HG03558 (cell line): ENCODE results near the gene TP53INP2.
"Not testable (repeated sequence)": the region's sequence is repeated elsewhere in the genome, so short reads cannot be mapped to it uniquely, and the experiment has no call there.

Source experiments
- ATAC-seq: cut with Tn5 transposase; IDR thresholded peaks from one replicate; pipeline ENCODE4 v1.9.1; 2021; ENCODE audit warnings: moderate number of reproducible peaks; ENCODE audit not compliant: unreplicated experiment; ENCODE audit errors: extremely low read depth

Gene TP53INP2

DNA sequence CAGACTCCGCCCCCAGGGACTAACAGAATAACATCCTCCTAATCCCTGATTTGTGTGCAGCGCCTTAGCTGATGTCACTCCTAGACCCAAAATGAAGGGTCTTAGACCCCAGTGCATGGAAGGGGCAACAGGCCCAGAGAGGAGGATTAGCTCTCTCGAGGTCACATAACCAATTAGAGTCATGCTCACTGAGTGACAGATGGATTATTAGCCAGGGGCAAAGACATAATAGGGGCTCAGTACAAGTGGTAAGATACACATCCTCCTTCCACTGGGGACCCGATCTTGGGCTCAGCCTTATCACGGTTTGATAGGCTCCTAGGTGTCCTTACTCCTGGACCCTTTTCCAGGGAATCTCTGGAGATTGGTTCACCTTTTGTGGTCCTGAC, 858 bp downstream of the TP53INP2 start:
- no peak for ATAC-seq

DNA sequence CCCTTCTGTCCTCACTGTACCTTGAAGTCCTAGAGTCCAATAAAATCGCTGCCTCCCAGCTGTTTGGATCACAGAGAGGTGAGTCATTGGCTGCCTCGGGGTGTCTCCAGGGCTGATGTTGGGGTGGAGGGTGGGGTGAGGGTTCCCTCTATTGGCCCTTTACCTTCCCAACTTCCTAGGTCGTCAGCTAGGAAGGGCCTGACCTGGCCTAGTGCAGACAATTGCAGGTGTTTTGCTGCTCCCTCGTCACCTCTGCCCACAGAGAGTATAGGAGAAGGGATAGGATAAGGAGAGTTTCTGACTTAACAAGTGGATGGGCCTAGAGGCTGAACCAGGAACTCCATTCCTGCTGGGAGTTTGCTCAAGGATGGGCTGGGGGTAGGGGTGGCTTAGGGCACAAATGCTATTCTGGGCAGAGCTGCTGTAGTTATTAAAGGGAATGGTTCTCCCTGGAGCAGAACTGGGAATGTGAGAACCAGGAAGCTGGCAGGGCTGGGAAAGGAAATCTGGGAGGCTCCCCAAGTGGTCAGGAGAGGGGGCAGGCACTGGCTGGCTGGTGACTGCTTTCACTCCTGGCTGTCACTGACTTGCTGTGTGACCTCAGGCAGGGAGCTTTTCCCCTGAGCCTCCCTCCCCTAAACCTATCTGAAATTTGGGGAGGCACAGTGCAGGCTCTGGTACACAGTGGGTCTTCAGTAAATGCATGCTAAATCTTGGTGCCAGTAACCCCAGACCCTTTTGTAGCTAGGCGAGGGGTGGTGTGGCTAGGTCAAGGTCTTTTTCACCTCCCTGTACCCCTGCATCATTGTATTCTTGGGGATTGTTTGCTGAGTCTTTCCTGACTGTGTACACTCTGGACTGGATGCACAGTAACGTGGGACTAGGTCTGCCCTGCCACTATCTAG, 1.5 kb downstream of the TP53INP2 start:
- ATAC-seq = no peak

DNA sequence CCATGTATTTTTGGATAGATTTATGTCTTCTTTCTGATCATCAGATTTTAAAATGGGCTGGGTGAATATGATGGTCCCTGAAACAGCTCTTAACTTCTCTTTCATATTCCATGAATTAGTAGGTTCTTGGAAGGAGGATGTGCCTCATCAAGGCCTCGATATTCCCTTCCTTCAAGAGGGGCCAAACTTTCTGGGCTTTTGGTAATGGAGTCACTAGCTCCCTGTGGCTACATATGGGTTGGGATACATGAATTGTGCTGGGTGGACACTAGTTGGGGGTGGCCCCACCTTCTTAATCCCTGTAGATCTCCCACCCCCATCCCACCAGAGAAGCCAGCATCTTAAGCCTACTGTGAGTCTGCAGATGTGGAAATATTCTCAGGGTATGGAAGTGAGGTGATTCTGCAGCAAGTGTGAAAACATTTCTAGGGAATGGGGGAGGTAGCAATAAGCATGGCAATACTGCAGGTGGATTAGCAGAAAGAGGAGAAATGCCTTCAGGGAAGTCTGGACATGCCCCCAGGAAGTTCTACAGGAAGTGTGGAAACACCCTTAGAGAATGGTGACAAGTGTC, 2.2 kb downstream of the TP53INP2 start:
- no peak for ATAC-seq

DNA sequence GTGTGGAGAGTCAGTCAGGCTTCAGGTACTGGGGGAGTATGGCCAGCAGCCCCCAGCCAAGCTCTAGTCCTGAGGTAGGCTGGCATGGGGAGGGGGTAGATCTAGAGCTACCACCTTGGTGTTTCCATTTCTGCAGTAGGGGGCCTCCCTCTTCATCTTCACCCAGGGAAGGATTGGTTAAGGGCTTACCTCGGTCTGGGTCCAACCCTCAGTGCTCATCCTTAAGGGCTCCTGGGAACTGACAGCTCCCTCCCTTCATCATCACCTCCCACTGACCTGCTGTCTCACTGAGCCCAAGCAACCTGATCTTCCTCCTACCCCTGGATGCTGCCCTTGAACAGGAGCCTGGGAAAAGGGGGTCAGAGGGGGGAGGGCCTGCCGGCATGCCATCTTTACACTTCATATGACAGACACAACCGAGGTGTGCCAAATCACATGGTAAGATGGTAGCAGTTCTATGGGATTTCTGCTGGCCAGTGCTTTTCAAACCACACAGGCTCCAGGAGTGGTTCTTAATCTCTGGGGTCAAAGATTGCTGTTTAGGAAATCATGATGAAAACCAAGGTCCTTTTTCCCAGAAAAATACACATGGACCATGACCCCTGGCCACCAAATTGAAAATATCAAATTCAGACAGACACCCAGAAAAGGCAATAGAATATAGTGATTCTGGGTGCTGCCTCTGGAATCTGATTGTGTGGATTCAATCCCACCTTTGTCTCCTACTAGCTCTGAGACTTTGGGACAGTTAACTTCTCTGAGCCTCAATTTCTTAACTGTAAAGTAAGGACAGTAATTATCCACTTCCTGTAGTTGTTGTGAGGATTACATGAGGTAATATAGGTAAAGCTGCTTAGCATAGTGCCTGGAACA, 3.0 kb downstream of the TP53INP2 start:
- ATAC-seq = no peak

GRCh38 chr20:34708621-34709043, 4.5 kb downstream of the TP53INP2 start:
- no peak for ATAC-seq

GRCh38 chr20:34709044-34709830, 5.1 kb downstream of the TP53INP2 start:
- ATAC-seq = peak; percentile 33

GRCh38 chr20:34709831-34710567, 5.9 kb downstream of the TP53INP2 start:
- no peak for ATAC-seq

DNA sequence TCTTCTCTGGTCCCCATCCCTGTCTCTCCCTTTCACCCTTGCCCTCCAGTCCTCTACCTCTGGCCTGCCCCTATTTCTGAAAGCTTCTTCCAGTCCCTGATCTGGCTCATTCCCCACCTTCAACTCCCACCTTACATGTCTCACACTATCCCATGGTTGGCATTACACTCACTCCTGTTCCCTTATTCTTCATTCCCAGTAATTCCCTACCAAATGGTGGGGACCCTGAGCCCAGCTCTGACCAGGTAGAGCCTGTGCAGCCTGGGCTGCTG, 6.4 kb downstream of the TP53INP2 start:
- no peak for ATAC-seq

DNA sequence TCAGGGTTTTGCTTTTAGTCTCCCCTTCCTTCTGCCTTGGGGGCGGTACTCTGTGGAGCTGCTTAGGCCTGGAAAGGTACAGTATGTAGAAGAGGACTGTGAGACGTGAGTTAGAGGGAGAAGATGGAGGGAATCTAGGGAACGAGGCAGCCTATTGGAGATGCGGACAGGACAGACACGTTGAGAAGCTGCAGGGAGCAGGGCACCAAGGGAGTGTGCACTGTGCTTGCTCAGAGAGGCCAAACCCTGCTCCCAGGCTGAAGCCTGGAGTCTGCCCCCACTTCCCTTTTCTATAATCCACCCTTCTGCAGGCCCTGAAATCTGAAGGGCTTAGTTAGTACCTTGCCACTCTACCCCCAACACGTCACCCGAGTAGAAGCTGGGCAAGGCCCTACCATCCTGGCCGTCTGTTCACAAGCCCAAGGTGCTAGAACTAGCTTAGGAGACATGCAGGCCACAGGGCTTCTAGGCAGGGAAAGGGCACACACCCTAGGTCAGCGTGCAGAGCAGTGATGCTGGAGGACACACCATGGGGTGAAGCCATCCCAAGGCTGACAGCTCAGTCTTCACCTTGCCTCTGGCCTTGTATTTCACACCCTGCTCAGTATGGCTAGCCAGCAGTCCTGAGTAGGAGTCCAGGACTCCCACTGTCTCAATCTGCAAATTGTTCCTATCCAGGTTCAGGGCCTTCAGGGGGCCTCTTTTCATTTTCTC, 6.9 kb downstream of the TP53INP2 start:
- no peak for ATAC-seq

- no peak for ATAC-seq
Measured at GRCh38 chr20:34711813-34712430, 7.8 kb downstream of the TP53INP2 start.

DNA sequence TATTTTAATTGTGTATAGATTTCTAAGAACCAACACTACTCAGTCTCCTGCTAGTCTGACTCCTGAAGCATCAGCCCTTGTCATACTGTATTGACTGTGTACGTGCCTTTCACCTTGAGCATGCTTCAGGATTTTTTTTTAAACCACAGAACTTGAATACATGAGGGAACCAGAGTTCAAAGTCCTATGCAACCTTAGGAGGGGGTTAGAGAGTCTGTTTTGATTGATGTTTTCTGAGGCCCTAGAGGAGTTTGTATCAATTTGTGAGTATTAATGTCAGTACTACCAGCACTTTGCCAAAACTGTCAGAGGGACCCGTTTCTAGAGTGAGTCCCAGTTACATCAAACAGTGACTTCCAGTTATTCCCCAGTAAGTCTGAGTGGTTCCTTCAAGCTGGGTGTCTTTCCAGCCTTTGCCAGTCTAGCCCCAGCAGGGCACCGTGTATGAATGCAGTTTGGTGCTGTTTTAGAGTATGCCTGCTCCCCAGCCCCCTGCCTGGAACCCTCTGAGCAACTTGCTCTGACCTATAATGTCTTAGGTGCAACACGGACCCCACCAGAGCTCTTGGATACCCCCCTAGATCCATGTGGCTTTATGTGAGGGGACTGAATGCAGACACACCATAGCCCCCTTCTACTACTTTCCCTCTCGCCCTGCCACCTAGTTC, 8.5 kb downstream of the TP53INP2 start:
- ATAC-seq = no peak

GRCh38 chr20:34713194-34713943, 9.2 kb downstream of the TP53INP2 start:
- no peak for ATAC-seq

GRCh38 chr20:34713944-34714515, 9.9 kb downstream of the TP53INP2 start:
- ATAC-seq = not testable (repeated sequence)

DNA sequence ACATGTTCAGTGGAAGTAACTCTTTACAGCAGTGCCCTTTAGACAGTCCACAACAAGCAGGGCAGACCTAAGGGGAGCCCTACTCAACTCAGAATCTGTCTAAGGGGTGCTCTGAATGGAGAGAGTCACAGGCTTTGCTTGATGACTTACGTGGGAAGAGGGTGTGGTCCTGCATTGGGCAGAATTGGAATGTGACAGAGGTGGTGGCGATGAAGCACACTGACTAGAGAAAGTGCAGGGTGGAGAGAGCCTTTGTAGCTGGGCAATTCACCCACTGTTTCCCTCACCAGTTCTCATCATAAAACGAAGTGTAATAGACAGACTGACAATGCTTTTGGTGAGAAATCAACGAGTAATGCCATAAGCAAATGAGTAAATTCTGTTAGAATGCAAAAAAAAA, 11.2 kb downstream of the TP53INP2 start:
- ATAC-seq = no peak

GRCh38 chr20:34716921-34717229, 12.7 kb downstream of the TP53INP2 start:
- ATAC-seq = no peak

GRCh38 chr20:34717230-34718095, 13.3 kb downstream of the TP53INP2 start:
- no peak for ATAC-seq
